BE2C (cell line): Measurements from ENCODE around the gene PMF1.

Source experiments
- DNase-seq: peaks from one replicate; pipeline ENCODE4 v3.0.0-alpha.2; 2020
- H3K27me3 ChIP-seq: fragments of 250-450 bp; sonication (Bioruptor Pico); 2 replicates; pipeline ENCODE4 v1.5.1; 2020; ENCODE audit warnings: mild to moderate bottlenecking
- H3K36me3 ChIP-seq: fragments of 250-450 bp; sonication (Bioruptor Pico); 2 replicates; pipeline ENCODE4 v1.5.1; 2020; ENCODE audit warnings: mild to moderate bottlenecking
- H3K4me1 ChIP-seq: fragments of 250-450 bp; sonication (Bioruptor Pico); 2 replicates; pipeline ENCODE4 v1.5.1; 2020
- H3K4me3 ChIP-seq: 2 replicates; pipeline ENCODE4 v1.5.1; 2011; ENCODE audit warnings: low read depth, low read length
- H3K9me3 ChIP-seq: fragments of 250-450 bp; sonication (Bioruptor Pico); 2 replicates; pipeline ENCODE4 v1.5.1; 2020
- CTCF ChIP-seq: IDR thresholded peaks from 2 replicates; pipeline ENCODE4 v1.5.1; 2012; ENCODE audit warnings: mild to moderate bottlenecking, low read depth, low read length

The PMF1 gene

GRCh38 chr1:156285437-156285836 lies 72.6 kb downstream of the PMF1 start:
- no peaks in the 10 kb centered on the region for H3K27me3 ChIP-seq
- peaks cover 11% of the 10 kb centered on the region for H3K36me3 ChIP-seq
- TF ChIP-seq CTCF = no peak
- H3K9me3 ChIP-seq = no peaks in the 10 kb centered on the region
- H3K4me1 ChIP-seq = peaks cover 5% of the 10 kb centered on the region; the same call in 1 of the 2 replicates
- no peak overlapping the region for H3K4me3 ChIP-seq
- DNase-seq = no peak

GRCh38 chr1:156286061-156286460 lies 73.3 kb downstream of the PMF1 start:
- Histone ChIP-seq H3K36me3 (peaks cover 9% of the 10 kb centered on the region), H3K9me3 (no peaks in the 10 kb centered on the region), H3K27me3 (no peaks in the 10 kb centered on the region), H3K4me3 (no peak overlapping the region), H3K4me1 (peaks cover 1% of the 10 kb centered on the region; the same call in 1 of the 2 replicates)
- DNase-seq = no peak
- no peak for TF ChIP-seq CTCF
